B cell (primary cell): ENCODE data around the gene LHX2.

Experiments used
- EZH2 ChIP-seq: IDR thresholded peaks from 2 replicates; pipeline ENCODE4 v1.6.1; 2012; ENCODE audit warnings: borderline replicate concordance, low read depth, mild to moderate bottlenecking, moderate library complexity, low read length; ENCODE audit not compliant: insufficient read depth, poor library complexity, severe bottlenecking
- TF ChIP-seq, protein P1 (sequence below): fragments of 200-600 bp; IDR thresholded peaks from one replicate; pipeline ENCODE4 v1.8.0; 2022; ENCODE audit warnings: antibody characterized with exemption, mild to moderate bottlenecking

DNA sequence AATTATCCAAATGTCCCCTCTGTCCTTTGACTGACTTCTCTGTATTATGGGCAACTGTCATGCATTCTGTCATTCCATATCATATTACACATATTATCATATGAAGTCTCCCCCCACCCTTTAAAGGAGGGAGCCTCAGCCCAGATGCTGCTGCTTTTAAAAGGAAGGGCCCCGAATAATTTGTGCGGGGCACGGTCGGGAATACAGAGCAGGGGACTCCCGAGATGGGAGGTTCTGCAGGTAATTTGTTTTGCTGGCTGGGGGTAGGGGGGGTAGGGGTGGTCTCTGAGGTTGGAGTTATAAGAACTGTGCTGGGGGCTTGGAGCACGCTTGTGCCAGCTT is 10.1 kb upstream of the LHX2 start:
- TF ChIP-seq, protein P1, sequence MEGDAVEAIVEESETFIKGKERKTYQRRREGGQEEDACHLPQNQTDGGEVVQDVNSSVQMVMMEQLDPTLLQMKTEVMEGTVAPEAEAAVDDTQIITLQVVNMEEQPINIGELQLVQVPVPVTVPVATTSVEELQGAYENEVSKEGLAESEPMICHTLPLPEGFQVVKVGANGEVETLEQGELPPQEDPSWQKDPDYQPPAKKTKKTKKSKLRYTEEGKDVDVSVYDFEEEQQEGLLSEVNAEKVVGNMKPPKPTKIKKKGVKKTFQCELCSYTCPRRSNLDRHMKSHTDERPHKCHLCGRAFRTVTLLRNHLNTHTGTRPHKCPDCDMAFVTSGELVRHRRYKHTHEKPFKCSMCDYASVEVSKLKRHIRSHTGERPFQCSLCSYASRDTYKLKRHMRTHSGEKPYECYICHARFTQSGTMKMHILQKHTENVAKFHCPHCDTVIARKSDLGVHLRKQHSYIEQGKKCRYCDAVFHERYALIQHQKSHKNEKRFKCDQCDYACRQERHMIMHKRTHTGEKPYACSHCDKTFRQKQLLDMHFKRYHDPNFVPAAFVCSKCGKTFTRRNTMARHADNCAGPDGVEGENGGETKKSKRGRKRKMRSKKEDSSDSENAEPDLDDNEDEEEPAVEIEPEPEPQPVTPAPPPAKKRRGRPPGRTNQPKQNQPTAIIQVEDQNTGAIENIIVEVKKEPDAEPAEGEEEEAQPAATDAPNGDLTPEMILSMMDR, result no peak
- TF ChIP-seq EZH2, result no peak
